Stimulated activated CD8-positive, alpha-beta memory T cell treated with anti-CD3 and anti-CD28 coated beads, Interleukin-15, amount 100 ng/mL, for 4 hours (primary cell): ENCODE data around the gene ZC3H18.
A peak's percentile ranks its signal among the peaks of the same experiment; 100 is the strongest.
"Not testable (repeated sequence)": the region's sequence is repeated elsewhere in the genome, so short reads cannot be mapped to it uniquely, and the experiment has no call there.

Source experiments
- DNase-seq, 2 donors: peaks; one replicate each; pipeline ENCODE4 v3.0.0-alpha.2; 2020; ENCODE audit warnings: low read depth in 2 of 2

The ZC3H18 gene

DNA sequence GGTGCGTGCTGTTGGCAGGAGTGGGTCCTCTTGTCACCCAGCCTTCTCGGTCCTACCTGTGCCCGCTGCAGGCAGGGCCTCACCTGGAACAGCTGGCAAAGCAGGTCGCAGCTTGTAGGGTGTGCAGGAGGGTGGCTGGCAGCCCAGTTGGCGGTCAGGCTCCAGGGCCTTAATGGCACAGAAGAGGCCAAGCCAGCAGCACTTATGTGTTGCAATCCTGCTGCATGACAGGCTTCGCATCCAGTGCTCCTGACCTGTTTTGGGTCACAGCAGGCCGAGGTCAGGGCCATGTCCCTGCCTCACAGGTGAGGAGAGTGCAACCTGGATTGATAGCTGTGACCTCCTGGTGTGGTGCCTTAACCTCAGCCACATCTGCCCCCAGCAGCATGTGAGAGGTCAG, 31.9 kb downstream of the ZC3H18 start:
- DNase-seq, result no peak

- DNase-seq, result no peak
Observed at GRCh38 chr16:88605186-88606147, 35.3 kb downstream of the ZC3H18 start.

DNA sequence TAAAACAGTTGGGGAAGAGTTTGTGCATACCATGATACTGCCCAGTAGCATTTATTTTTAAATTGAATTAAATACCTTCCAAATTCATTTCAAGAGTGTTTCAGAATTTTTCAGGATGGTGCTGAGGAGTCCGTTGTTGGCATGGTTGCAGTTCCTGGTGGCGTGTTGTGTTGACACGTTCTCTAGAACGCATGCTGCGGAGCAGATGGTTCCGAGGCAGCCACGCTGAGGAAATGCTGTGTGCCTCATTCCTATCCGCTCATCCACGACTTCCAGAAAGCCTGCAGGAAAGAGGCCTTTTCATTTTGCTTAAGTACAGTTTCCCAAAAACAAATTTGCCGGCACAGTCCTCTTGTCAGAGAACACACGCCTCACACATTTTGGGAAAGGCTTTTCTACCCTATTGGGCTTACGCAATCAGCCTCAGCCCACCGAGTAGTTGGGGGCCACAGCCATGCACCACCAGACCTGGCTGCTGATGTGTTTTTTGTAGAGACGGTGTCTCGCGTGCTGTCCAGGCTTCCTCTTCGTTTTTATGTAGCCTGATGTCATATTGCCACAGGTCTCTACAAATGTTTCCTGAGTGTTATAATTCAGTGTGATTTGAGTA, 36.0 kb downstream of the ZC3H18 start:
- no peak for DNase-seq

DNA sequence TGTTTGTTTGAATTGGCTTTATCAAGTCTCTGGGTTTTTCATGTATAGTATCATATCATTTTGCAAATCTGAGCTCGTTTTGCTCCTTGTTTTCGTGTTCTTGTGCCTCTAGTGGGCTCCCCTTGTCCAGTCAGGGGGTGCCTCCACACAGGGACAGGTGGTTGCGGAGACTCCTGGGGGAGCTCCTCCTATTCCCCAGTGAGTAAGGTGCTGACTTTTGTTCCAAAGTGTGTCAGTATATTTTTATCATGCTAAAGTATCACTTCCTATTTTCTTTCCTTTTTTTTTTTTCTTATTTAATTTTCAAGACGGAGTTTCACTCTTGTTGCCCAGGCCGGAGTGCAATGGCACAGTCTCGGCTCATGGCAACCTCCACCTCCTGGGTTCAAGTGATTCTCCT, 37.9 kb downstream of the ZC3H18 start:
- no peak for DNase-seq

DNA sequence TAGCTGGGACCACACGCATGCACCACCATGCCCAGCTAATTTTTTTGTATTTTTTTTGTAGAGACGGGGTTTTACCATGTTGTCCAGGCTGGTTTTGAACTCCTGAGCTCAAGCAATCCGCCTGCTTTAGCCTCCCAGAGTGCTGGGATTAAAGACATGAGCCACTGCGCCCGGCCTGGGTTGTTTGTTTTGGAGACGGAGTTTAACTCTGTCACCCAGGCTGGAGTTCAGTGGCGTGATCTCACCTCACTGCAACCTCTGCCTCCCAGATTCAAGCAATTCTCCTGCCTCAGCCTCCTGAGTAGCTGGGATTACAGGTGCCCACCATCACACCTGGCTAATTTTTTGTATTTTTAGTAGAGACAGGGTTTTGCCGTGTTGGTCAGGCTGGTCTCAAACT, 39.2 kb downstream of the ZC3H18 start:
- DNase-seq, result not testable (repeated sequence)

- DNase-seq, result no peak
Observed at GRCh38 chr16:88610080-88610479, 39.9 kb downstream of the ZC3H18 start.

GRCh38 chr16:88610909-88611812, 41.0 kb downstream of the ZC3H18 start:
- DNase-seq, result no peak

GRCh38 chr16:88613293-88613692, 43.1 kb downstream of the ZC3H18 start:
- DNase-seq, result no peak

GRCh38 chr16:88613911-88614817, 44.0 kb downstream of the ZC3H18 start:
- no peak for DNase-seq

- DNase-seq, result no peak
Observed at GRCh38 chr16:88614818-88615580, 44.8 kb downstream of the ZC3H18 start.

DNA sequence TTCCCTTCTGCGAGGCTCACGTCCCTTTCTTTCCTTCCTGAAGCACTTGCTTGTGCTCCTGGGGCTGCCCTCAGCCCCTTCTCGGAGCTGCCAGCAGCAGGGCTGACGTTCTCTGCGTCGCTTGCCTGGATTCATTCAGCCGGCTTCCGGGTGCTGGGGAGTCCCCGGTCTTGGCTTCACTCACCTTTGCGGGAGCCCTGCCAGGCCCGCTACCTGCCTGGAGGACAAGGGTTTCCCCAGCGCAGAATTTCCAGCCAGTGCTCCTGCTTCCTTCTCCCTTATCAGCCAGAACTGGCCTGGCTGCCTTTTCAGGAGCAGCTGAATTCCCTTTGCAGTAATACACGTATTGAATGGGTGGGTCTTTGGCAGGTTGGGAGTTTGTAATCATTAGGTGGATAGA, 46.1 kb downstream of the ZC3H18 start:
- DNase-seq, result no peak

DNA sequence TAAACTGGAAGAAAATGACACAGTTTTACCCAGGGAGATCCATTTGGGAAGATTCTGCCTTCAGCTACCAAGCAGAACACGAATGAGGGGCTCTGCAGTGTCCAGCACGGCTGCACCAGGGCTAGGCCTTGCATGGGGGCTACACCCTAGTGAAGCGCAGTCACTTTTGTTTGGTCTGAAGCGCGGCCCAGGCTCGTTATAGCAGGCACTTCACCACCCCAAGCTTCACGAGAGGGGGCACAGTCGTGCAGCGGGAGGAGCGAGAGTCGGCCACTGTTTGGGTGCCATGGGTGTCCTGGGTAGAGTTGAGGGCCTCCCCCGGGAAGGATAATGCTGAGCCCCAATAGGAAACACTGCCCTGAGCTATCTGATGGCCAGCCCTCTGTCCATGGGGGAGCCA, 46.5 kb downstream of the ZC3H18 start:
- DNase-seq, result no peak

DNA sequence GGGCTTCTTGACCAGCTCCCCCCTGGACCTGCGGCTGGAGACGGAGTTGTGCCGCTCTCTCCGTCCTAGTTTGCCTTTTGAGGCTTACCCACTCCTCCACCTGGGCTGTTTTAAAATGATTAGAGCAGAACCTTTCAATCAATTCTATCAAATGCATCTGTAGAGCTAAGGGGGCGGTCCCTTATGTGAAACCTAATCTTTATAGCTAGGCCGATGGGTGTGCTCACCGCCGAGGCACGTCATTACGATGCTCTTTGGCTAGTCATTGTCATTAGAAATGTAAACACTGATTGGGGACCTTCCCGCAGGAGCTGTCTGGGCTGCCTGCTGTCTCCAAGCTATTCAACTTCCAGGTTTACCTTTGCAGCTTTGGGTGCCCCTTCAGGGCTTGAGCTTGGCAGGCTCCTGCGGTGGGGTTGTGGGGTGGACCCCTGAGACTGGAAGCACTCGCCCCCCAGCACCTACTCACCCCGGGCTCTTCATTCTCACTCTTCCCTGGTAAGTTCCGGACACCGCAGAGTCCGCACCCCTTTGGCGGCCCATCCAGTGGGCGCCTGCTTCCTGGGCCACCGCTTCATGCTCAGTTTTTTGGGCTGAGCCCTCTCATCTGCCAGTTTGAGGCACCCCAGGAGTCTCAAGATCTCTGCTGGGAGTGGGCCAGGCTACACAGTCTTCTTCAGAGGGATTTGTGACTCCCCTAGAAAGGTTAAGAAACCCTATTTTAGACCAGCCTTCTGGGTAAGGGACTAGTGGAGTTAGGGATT, 47.2 kb downstream of the ZC3H18 start:
- no peak for DNase-seq

DNA sequence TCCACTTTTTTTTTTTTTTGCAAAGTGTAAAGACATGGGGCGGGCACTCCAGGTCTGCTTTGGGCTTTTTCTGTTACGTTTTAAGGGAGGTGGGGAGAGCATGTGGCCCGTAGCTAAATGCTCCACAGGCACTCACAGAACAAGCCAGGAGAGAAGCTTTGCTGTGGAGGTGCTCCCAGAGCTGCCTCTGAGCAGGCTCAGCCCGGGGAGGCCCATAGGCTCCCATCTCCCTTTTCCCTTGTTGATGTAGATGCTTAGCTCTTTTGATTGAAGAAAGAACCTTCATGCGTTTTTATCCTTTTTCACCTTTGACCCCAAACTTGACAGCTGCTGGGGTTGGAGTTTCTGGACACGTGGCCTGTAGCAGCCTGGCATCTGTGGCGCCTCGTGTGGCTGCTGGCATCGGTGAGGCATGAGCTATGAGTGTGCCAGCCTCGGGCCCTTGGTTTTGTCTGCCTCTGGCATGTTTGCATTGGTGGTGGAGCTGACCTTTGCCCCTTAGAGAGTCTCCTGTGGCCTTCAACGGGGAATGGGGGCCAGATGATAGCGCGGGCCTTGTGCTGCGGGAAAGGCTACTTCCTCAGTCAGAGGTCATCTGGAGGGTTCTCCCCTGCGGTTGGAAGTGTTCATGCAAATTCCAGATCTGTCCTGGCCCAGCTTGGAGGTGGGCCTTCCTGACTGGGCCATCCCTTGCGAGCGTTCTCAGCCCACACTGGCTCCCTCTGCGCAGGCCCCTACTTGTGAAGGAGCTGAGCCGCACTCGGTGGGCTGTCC, 48.2 kb downstream of the ZC3H18 start:
- no peak for DNase-seq

- no peak for DNase-seq
Observed at GRCh38 chr16:88618956-88619667, 48.9 kb downstream of the ZC3H18 start.

GRCh38 chr16:88619859-88620815, 49.9 kb downstream of the ZC3H18 start:
- DNase-seq, result peak; percentile 41 to 47

DNA sequence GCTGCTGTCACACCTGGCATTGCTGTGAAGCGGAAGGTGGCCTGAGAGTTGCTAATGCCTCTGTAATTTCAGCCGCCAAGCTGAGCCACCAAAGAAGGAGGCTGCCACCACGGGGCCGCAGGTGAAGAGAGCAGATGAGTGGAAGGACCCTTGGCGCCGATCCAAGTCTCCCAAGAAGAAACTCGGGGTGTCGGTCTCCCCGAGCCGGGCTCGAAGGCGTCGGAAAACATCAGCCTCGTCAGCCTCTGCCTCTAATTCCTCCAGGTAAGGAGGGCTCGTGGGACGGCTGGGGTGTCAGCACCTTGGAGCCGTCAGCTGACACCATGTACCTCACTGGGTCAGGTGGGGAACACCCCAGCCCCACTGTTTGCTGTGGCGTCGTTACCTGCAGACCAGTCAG, 51.9 kb downstream of the ZC3H18 start:
- no peak for DNase-seq
